ENCODE measurements around the gene ATN1.

The ATN1 gene

GRCh38 chr12:6937481-6938352 lies 10.0 kb downstream of the ATN1 start:
- Mint-ChIP-seq H3K4me3 (peak overlapping the region; percentile 82 to 88 (median 86)), H3K27me3 (ENCODE audit: low read depth) (no peaks in the 10 kb centered on the region), H3K4me1 (peaks cover 44% of the 10 kb centered on the region), H3K36me3 (ENCODE audit: low read depth) (peaks cover 63% of the 10 kb centered on the region), H3K9me3 (no peaks in the 10 kb centered on the region), H3K27ac (peak overlapping the region; percentile 76 to 96 (median 90))
- TF ChIP-seq, protein P1, sequence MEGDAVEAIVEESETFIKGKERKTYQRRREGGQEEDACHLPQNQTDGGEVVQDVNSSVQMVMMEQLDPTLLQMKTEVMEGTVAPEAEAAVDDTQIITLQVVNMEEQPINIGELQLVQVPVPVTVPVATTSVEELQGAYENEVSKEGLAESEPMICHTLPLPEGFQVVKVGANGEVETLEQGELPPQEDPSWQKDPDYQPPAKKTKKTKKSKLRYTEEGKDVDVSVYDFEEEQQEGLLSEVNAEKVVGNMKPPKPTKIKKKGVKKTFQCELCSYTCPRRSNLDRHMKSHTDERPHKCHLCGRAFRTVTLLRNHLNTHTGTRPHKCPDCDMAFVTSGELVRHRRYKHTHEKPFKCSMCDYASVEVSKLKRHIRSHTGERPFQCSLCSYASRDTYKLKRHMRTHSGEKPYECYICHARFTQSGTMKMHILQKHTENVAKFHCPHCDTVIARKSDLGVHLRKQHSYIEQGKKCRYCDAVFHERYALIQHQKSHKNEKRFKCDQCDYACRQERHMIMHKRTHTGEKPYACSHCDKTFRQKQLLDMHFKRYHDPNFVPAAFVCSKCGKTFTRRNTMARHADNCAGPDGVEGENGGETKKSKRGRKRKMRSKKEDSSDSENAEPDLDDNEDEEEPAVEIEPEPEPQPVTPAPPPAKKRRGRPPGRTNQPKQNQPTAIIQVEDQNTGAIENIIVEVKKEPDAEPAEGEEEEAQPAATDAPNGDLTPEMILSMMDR (IDR thresholded peaks at IDR 0.05; ENCODE audit: unreplicated experiment in 3 of 3) = peak; percentile 92 to 97 (median 97)

GRCh38 chr12:6938353-6939190 lies 10.8 kb downstream of the ATN1 start:
- no peaks in the 10 kb centered on the region for H3K27me3 Mint-ChIP-seq (ENCODE audit: low read depth)

GRCh38 chr12:6939191-6939540 lies 11.4 kb downstream of the ATN1 start:
- H3K27me3 Mint-ChIP-seq (ENCODE audit: low read depth) = no peaks in the 10 kb centered on the region
- H3K27ac Mint-ChIP-seq = peak overlapping the region; percentile 78 to 94 (median 84)
- H3K36me3 Mint-ChIP-seq (ENCODE audit: low read depth) = peaks cover 55% of the 10 kb centered on the region
- peak overlapping the region; percentile 70 to 81 (median 78) for H3K4me3 Mint-ChIP-seq
- H3K9me3 Mint-ChIP-seq = no peaks in the 10 kb centered on the region
- H3K4me1 Mint-ChIP-seq = peaks cover 43% of the 10 kb centered on the region
- TF ChIP-seq, protein P1 (IDR thresholded peaks at IDR 0.05; ENCODE audit: unreplicated experiment in 3 of 3) = no peak

More at GRCh38 chr12:6938353-6939190, 10.8 kb downstream of the ATN1 start:
- Mint-ChIP-seq H3K4me1 (peaks cover 45% of the 10 kb centered on the region), H3K27ac (peak overlapping the region; percentile 78 to 96 (median 90)), H3K9me3 (no peaks in the 10 kb centered on the region), H3K36me3 (ENCODE audit: low read depth) (peaks cover 61% of the 10 kb centered on the region), H3K4me3 (peak overlapping the region; percentile 82 to 88 (median 86))
- TF ChIP-seq, protein P1 (IDR thresholded peaks at IDR 0.05; ENCODE audit: unreplicated experiment in 3 of 3) = no peak

- TF ChIP-seq, protein P1 (IDR thresholded peaks at IDR 0.05; ENCODE audit: unreplicated experiment in 3 of 3) = no peak
- Mint-ChIP-seq H3K4me1 (peaks cover 47% of the 10 kb centered on the region), H3K36me3 (ENCODE audit: low read depth) (peaks cover 34% of the 10 kb centered on the region), H3K4me3 (peak overlapping the region in 1 of 3 experiments; percentile 40), H3K27me3 (ENCODE audit: low read depth) (no peaks in the 10 kb centered on the region), H3K9me3 (no peaks in the 10 kb centered on the region), H3K27ac (peak overlapping the region in 2 of 3 experiments; percentile 47 to 74)
These were observed 13.5 kb downstream of the ATN1 start for GRCh38 chr12:6941267-6941666.

- peaks cover 29% of the 10 kb centered on the region for H3K36me3 Mint-ChIP-seq (ENCODE audit: low read depth)
- H3K9me3 Mint-ChIP-seq = no peaks in the 10 kb centered on the region
- H3K4me3 Mint-ChIP-seq = no peak overlapping the region
- H3K4me1 Mint-ChIP-seq = peaks cover 50% of the 10 kb centered on the region
- H3K27ac Mint-ChIP-seq = peak overlapping the region in 2 of 3 experiments; percentile 99 to 100
- no peaks in the 10 kb centered on the region for H3K27me3 Mint-ChIP-seq (ENCODE audit: low read depth)
- TF ChIP-seq, protein P1 (IDR thresholded peaks at IDR 0.05; ENCODE audit: unreplicated experiment in 3 of 3) = no peak
These were observed 14.0 kb downstream of the ATN1 start for GRCh38 chr12:6941782-6942181.

Data from nephron (organoid).